HEK293 (cell line): ENCODE results near the gene LRFN4.

Source experiments
- GLI2 ChIP-seq: fragments of 450-650 bp; formaldehyde crosslinking; IDR thresholded peaks from 2 replicates; pipeline ENCODE4; 2017; ENCODE audit warnings: missing biosample characterization, missing genetic modification characterization, low read depth, borderline replicate concordance
- GLIS2 ChIP-seq: fragments of 450-650 bp; formaldehyde crosslinking; IDR thresholded peaks from 2 replicates; pipeline ENCODE4 v1.5.1; 2016; ENCODE audit warnings: missing biosample characterization, missing genetic modification characterization
- HOXC10 ChIP-seq: sonication (generic); formaldehyde crosslinking; IDR thresholded peaks from 2 replicates; pipeline ENCODE4 v1.8.1; 2023; ENCODE audit warnings: mild to moderate bottlenecking, missing genetic modification reagents
- SP2 ChIP-seq: fragments of 450-650 bp; formaldehyde crosslinking; IDR thresholded peaks from 2 replicates; pipeline ENCODE4 v1.5.1; 2016; ENCODE audit warnings: missing biosample characterization, missing genetic modification characterization
- ZFP41 ChIP-seq: fragments of 450-650 bp; formaldehyde crosslinking; IDR thresholded peaks from 2 replicates; pipeline ENCODE4 v1.5.1; 2016; ENCODE audit warnings: missing biosample characterization, missing genetic modification characterization, borderline replicate concordance
- ZNF121 ChIP-seq: fragments of 450-650 bp; formaldehyde crosslinking; IDR thresholded peaks from 2 replicates; pipeline ENCODE4 v1.5.1; 2016; ENCODE audit warnings: missing biosample characterization, missing genetic modification characterization
- ZNF133 ChIP-seq: fragments of 450-650 bp; formaldehyde crosslinking; IDR thresholded peaks from 2 replicates; pipeline ENCODE4 v1.5.1; 2016; ENCODE audit warnings: missing biosample characterization, missing genetic modification characterization
- ZNF211 ChIP-seq: fragments of 450-650 bp; formaldehyde crosslinking; IDR thresholded peaks from 2 replicates; pipeline ENCODE4 v1.5.1; 2016; ENCODE audit warnings: low read depth, missing biosample characterization, missing genetic modification characterization
- ZNF302 ChIP-seq: fragments of 450-650 bp; formaldehyde crosslinking; IDR thresholded peaks from 2 replicates; pipeline ENCODE4 v1.5.1; 2016; ENCODE audit warnings: missing biosample characterization, missing genetic modification characterization, low read depth
- ZNF426 ChIP-seq: fragments of 450-650 bp; formaldehyde crosslinking; IDR thresholded peaks from 2 replicates; pipeline ENCODE4 v1.5.1; 2017; ENCODE audit warnings: missing biosample characterization, missing genetic modification characterization, mild to moderate bottlenecking, inconsistent platforms, moderate library complexity
- TF ChIP-seq, protein P1 (sequence below): fragments of 450-650 bp; formaldehyde crosslinking; IDR thresholded peaks from 2 replicates; pipeline ENCODE4 v1.5.1; 2016; ENCODE audit warnings: missing biosample characterization, missing genetic modification characterization
- TF ChIP-seq, protein P2 (sequence below): fragments of 450-650 bp; formaldehyde crosslinking; IDR thresholded peaks from 2 replicates; pipeline ENCODE4 v1.5.1; 2016; ENCODE audit warnings: missing biosample characterization, missing genetic modification characterization
- TF ChIP-seq, protein P3 (sequence below): fragments of 450-650 bp; formaldehyde crosslinking; IDR thresholded peaks from 2 replicates; pipeline ENCODE4 v1.5.1; 2016; ENCODE audit warnings: missing biosample characterization, missing genetic modification characterization

- TF ChIP-seq GLIS2 (tag by site-specific recombination) (no peak), ZNF121 (tag by site-specific recombination) (no peak), ZNF302 (tag by site-specific recombination) (no peak), GLI2 (tag by site-specific recombination) (no peak), SP2 (no peak), ZNF211 (tag by site-specific recombination) (no peak), HOXC10 (CRISPR knock-in tag) (no peak), ZFP41 (tag by site-specific recombination) (no peak), ZNF133 (tag by site-specific recombination) (no peak), ZNF426 (tag by site-specific recombination) (no peak)
- TF ChIP-seq, protein P1, sequence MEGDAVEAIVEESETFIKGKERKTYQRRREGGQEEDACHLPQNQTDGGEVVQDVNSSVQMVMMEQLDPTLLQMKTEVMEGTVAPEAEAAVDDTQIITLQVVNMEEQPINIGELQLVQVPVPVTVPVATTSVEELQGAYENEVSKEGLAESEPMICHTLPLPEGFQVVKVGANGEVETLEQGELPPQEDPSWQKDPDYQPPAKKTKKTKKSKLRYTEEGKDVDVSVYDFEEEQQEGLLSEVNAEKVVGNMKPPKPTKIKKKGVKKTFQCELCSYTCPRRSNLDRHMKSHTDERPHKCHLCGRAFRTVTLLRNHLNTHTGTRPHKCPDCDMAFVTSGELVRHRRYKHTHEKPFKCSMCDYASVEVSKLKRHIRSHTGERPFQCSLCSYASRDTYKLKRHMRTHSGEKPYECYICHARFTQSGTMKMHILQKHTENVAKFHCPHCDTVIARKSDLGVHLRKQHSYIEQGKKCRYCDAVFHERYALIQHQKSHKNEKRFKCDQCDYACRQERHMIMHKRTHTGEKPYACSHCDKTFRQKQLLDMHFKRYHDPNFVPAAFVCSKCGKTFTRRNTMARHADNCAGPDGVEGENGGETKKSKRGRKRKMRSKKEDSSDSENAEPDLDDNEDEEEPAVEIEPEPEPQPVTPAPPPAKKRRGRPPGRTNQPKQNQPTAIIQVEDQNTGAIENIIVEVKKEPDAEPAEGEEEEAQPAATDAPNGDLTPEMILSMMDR = no peak
- TF ChIP-seq, protein P2, sequence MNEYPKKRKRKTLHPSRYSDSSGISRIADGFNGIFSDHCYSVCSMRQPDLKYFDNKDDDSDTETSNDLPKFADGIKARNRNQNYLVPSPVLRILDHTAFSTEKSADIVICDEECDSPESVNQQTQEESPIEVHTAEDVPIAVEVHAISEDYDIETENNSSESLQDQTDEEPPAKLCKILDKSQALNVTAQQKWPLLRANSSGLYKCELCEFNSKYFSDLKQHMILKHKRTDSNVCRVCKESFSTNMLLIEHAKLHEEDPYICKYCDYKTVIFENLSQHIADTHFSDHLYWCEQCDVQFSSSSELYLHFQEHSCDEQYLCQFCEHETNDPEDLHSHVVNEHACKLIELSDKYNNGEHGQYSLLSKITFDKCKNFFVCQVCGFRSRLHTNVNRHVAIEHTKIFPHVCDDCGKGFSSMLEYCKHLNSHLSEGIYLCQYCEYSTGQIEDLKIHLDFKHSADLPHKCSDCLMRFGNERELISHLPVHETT (tag by site-specific recombination) = no peak
- TF ChIP-seq, protein P3, sequence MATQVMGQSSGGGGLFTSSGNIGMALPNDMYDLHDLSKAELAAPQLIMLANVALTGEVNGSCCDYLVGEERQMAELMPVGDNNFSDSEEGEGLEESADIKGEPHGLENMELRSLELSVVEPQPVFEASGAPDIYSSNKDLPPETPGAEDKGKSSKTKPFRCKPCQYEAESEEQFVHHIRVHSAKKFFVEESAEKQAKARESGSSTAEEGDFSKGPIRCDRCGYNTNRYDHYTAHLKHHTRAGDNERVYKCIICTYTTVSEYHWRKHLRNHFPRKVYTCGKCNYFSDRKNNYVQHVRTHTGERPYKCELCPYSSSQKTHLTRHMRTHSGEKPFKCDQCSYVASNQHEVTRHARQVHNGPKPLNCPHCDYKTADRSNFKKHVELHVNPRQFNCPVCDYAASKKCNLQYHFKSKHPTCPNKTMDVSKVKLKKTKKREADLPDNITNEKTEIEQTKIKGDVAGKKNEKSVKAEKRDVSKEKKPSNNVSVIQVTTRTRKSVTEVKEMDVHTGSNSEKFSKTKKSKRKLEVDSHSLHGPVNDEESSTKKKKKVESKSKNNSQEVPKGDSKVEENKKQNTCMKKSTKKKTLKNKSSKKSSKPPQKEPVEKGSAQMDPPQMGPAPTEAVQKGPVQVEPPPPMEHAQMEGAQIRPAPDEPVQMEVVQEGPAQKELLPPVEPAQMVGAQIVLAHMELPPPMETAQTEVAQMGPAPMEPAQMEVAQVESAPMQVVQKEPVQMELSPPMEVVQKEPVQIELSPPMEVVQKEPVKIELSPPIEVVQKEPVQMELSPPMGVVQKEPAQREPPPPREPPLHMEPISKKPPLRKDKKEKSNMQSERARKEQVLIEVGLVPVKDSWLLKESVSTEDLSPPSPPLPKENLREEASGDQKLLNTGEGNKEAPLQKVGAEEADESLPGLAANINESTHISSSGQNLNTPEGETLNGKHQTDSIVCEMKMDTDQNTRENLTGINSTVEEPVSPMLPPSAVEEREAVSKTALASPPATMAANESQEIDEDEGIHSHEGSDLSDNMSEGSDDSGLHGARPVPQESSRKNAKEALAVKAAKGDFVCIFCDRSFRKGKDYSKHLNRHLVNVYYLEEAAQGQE (tag by site-specific recombination) = no peak
Measured at GRCh38 chr11:66880496-66881450, 23.9 kb downstream of the LRFN4 start.
